GM12875 (cell line): ENCODE data around the gene SMURF2.

Source experiments
- H3K4me3 ChIP-seq: one replicate; pipeline ENCODE4 v1.5.1; 2011; ENCODE audit warnings: low read depth, low read length, control low read depth
- CTCF ChIP-seq: IDR thresholded peaks from 2 replicates; pipeline ENCODE4 v1.5.1; 2011; ENCODE audit warnings: low read depth, mild to moderate bottlenecking, control low read depth, inconsistent platforms, low read length, moderate library complexity, borderline replicate concordance; ENCODE audit not compliant: insufficient read depth

SMURF2 gene

GRCh38 chr17:64502809-64503208 lies 159.3 kb downstream of the SMURF2 start:
- no peak for TF ChIP-seq CTCF
- H3K4me3 ChIP-seq: no peak overlapping the region

DNA sequence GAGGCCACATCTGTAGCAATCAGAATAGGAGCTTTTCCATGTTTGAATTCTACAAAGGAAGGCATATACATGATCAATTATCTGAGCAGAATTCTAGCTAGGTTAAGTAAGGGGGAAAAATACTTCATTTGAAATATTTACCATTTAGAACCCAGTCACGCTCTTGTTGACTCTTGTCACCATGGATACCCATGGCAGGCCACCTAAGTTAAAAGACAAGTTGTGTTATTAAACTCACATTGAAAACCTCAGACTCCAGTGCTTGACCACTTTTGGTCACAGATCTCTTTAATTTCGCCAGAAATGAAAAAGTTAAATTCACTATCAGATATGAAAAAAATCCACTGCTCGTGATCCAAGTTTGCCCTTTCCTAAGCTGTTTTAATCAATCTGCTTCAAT lies 160.1 kb downstream of the SMURF2 start:
- no peak overlapping the region for H3K4me3 ChIP-seq
- TF ChIP-seq CTCF: no peak

- no peak for TF ChIP-seq CTCF
- H3K4me3 ChIP-seq: no peak overlapping the region
Observed at GRCh38 chr17:64500862-64501765, 161.0 kb downstream of the SMURF2 start.

DNA sequence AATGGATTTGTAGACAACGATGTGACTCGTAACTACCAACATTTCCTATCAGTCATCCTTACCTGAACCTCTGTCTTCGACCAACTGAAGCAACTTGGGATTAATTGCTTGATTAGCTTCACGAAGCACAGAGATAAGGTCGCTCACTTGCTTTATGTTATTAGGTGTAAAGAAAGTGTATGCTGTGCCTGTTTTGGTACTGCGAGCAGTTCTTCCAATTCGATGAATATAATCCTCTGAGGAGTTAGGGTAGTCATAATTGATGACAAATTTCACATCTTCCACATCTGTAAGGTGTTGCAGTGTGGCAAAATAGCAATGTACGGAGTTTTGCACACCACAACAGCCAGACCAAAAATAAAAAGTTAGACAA lies 161.6 kb downstream of the SMURF2 start:
- H3K4me3 ChIP-seq: no peak overlapping the region
- TF ChIP-seq CTCF: no peak

DNA sequence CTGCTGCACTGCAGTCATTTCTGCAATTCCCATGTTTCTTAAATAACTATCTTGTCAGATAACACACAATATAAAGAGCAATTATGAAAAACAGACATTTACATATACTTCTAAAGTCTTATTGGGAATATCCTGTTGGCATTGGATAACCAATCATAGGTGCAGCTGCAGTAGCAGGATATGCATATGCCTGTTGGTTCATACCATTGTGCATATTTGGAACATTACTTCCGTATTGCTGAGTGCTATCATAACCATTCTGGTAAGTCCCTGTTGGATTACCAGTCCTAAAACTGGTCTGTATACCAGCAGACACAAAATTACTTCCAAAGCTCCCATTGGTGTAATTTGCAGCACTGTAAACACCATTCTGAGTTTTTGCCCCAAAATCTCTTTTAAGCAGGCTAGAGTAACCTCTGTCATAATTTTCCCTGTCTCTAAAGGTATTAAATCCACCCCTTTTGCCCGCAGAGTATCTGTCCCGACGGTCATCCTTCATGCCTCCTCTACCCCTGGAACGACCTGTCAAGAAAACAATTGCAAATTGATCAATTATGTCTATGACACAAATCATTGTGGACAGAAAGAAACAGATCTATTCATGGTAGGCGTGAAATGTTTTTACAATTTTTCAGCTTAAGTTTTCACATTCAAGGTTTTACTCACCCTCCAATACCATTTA lies 162.2 kb downstream of the SMURF2 start:
- TF ChIP-seq CTCF: no peak
- H3K4me3 ChIP-seq: no peak overlapping the region

DNA sequence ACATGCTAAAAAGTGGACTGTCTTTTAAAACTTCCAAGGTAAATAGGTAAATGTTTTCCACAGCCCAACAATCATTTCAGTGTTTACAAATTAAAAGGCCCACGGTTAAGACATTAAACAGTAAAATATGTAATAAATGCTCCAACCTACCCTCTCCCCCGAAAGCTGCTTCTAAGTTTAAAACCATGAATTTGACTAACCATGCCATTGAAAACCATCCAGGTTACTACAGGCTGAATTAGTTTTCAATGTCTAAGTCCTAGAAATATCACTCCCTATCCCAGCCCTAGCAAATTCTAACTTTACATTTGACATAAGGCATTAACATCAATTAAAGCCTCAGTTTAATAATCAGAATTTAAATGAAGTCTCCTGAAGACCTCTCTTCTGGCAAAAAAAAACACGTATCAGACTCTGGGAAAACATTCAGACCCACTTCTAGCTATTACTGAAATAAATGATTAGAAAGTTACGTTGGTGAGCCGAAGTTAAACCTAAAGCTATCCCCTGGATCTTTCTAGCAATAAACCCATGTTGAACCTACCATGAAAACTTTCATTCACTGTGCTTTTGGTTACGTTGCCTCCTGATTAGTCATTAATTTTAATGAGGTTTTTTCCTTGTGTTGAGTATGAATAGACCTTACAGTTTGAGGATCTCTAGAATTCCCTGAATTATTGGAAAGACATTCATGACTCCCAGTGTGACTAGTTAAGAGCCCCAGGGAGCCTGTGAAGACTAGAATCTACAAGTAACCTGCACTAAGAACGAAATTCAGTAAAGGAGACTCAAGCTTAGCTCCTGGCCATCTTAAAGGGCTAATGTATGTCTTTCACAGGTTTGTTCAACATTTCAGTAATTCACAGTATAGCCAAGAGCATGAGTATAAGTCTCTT lies 163.6 kb downstream of the SMURF2 start:
- no peak for TF ChIP-seq CTCF
- no peak overlapping the region for H3K4me3 ChIP-seq
